SK-N-SH (cell line): ENCODE measurements around the gene LSM10. TPM values are rescaled to one million over a fixed set of nuclear protein-coding genes. Genes with fewer than 3 reads are reported as not detected.
A peak's percentile ranks its signal among the peaks of the same experiment; 100 is the strongest.

Experiments used
- CTCF ChIA-PET: fragments of 300-600, 350-600 bp; formaldehyde crosslinking; extraction: SDS; loops from one replicate; lab custom pipeline; 2021; lab: Yijun Ruan, JAX
- POLR2A ChIA-PET: fragments of 350-600 bp; sonication (Branson Sonifier 250); formaldehyde crosslinking; extraction: SDS; loops from one replicate; lab custom pipeline; 2020; ENCODE audit warnings: antibody characterized with exemption, inconsistent platforms; lab: Yijun Ruan, JAX
- DNase-seq: peaks from one replicate; pipeline ENCODE4 v3.0.0; 2012
- H2AFZ ChIP-seq: fragments of 200-600 bp; sonication (generic); 2 replicates; pipeline ENCODE4 v1.8.1; 2016; ENCODE audit warnings: antibody characterized with exemption, mild to moderate bottlenecking, low read depth
- H3F3A ChIP-seq: fragments of 200-600 bp; sonication (generic); replicated peaks from 2 replicates; pipeline ENCODE3; 2016; ENCODE audit warnings: antibody characterized with exemption, mild to moderate bottlenecking; ENCODE audit not compliant: insufficient read depth
- H3K27ac ChIP-seq, 2 experiments: fragments of 200-500 bp in 1 of 2; fragments of 200-600 bp in 1 of 2; sonication (Bioruptor generic) in 1 of 2; sonication (generic), shearing (Covaris generic) in 1 of 2; 2 replicates each; pipeline versions ENCODE4 v1.5.1 to v1.6.1; 2014 to 2016; ENCODE audit warnings: low read depth in 2 of 2, inconsistent platforms in 1 of 2, low read length in 1 of 2, mild to moderate bottlenecking in 1 of 2, mixed read lengths in 1 of 2
- H3K27me3 ChIP-seq: fragments of 200-600 bp; sonication (generic), shearing (Covaris generic); 2 replicates; pipeline ENCODE4 v1.6.1; 2016; ENCODE audit warnings: mixed run types; ENCODE audit not compliant: insufficient read depth
- H3K36me3 ChIP-seq, 2 experiments: fragments of 200-500 bp in 1 of 2; fragments of 200-600 bp in 1 of 2; sonication (Bioruptor generic) in 1 of 2; sonication (generic) in 1 of 2; replicated peaks in 1 of 2; 2 replicates each; pipeline versions ENCODE3 to v1.5.1; 2014 to 2016; ENCODE audit warnings: low read length in 1 of 2, mild to moderate bottlenecking in 1 of 2; ENCODE audit not compliant: insufficient read depth in 2 of 2, control insufficient read depth in 1 of 2
- H3K4me1 ChIP-seq, 2 experiments: fragments of 200-500 bp in 1 of 2; fragments of 200-600 bp in 1 of 2; sonication (Bioruptor generic) in 1 of 2; sonication (generic), shearing (Covaris generic) in 1 of 2; 2 replicates each; pipeline versions ENCODE4 v1.5.1 to v1.6.1; 2014 to 2016; ENCODE audit warnings: low read depth in 1 of 2, low read length in 1 of 2, mixed run types in 1 of 2; ENCODE audit not compliant: insufficient read depth in 2 of 2, control insufficient read depth in 1 of 2
- H3K4me2 ChIP-seq: fragments of 200-600 bp; sonication (generic), shearing (Covaris generic); 2 replicates; pipeline ENCODE4 v1.6.1; 2017; ENCODE audit warnings: mixed run types
- H3K4me3 ChIP-seq, 2 experiments: fragments of 200-500 bp in 1 of 2; fragments of 200-600 bp in 1 of 2; sonication (Bioruptor generic) in 1 of 2; sonication (generic), shearing (Covaris generic) in 1 of 2; 2 replicates each; pipeline versions ENCODE4 v1.5.1 to v1.8.1; 2014 to 2016; ENCODE audit warnings: low read depth in 2 of 2, inconsistent platforms in 1 of 2, low read length in 1 of 2, mild to moderate bottlenecking in 1 of 2, mixed read lengths in 1 of 2, moderate library complexity in 1 of 2
- H3K79me2 ChIP-seq: fragments of 200-600 bp; sonication (generic); 2 replicates; pipeline ENCODE4 v1.8.1; 2017; ENCODE audit warnings: mild to moderate bottlenecking; ENCODE audit not compliant: insufficient read depth
- H3K9ac ChIP-seq: fragments of 200-600 bp; sonication (generic); 2 replicates; pipeline ENCODE4 v1.6.1; 2017; ENCODE audit warnings: mixed run types
- H3K9me2 ChIP-seq: fragments of 200-600 bp; sonication (generic); 2 replicates; pipeline ENCODE4 v1.6.1; 2017; ENCODE audit warnings: mixed run types
- H3K9me3 ChIP-seq: fragments of 200-600 bp; sonication (generic); 2 replicates; pipeline ENCODE4 v1.6.1; 2017; ENCODE audit warnings: mixed run types, mild to moderate bottlenecking, moderate library complexity
- H4K20me1 ChIP-seq: fragments of 200-600 bp; sonication (generic); 2 replicates; pipeline ENCODE4 v1.6.1; 2017; ENCODE audit warnings: mild to moderate bottlenecking, mixed run types; ENCODE audit not compliant: insufficient read depth
- CHD2 ChIP-seq: fragments of 150-350 bp; IDR thresholded peaks from 2 replicates; pipeline ENCODE4 v1.6.1; 2018; ENCODE audit warnings: low read length; ENCODE audit not compliant: partially characterized antibody
- CTCF ChIP-seq: fragments of 200-600 bp; sonication (generic); IDR thresholded peaks from 2 replicates; pipeline ENCODE4 v1.6.1; 2017; ENCODE audit warnings: antibody characterized with exemption, mild to moderate bottlenecking, moderate library complexity
- ELF1 ChIP-seq: IDR thresholded peaks from 2 replicates; pipeline ENCODE4 v1.4.0; 2012
- EP300 ChIP-seq, 2 experiments: IDR thresholded peaks; 2 replicates each; pipeline versions ENCODE4 v1.4.0 to v1.6.1; 2012; ENCODE audit warnings: borderline replicate concordance in 1 of 2, low read depth in 1 of 2, low read length in 1 of 2
- EZH2phosphoT487 ChIP-seq: fragments of 200-600 bp; sonication (generic); IDR thresholded peaks from 2 replicates; pipeline ENCODE4 v1.6.1; 2017; ENCODE audit warnings: low read depth, mixed run types, mild to moderate bottlenecking, antibody characterized with exemption, moderate library complexity, borderline replicate concordance
- FOSL2 ChIP-seq: IDR thresholded peaks from 2 replicates; pipeline ENCODE4 v1.4.0; 2012; ENCODE audit warnings: low read depth, mild to moderate bottlenecking, moderate library complexity, borderline replicate concordance
- GABPA ChIP-seq: IDR thresholded peaks from 2 replicates; pipeline ENCODE4 v1.4.0; 2012; ENCODE audit warnings: low read depth, mild to moderate bottlenecking
- GATA2 ChIP-seq: sonication (generic); formaldehyde crosslinking; IDR thresholded peaks from 2 replicates; pipeline ENCODE4 v1.5.0; 2020; ENCODE audit warnings: mild to moderate bottlenecking, missing genetic modification reagents
- JUND ChIP-seq: IDR thresholded peaks from 2 replicates; pipeline ENCODE4 v1.4.0; 2012
- MAX ChIP-seq: IDR thresholded peaks from 2 replicates; pipeline ENCODE4 v1.4.0; 2012; ENCODE audit warnings: low read depth
- MEF2A ChIP-seq: IDR thresholded peaks from 2 replicates; pipeline ENCODE4 v1.4.0; 2012; ENCODE audit warnings: low read depth, borderline replicate concordance
- MXI1 ChIP-seq: IDR thresholded peaks from 2 replicates; pipeline ENCODE4 v1.6.1; 2012; ENCODE audit warnings: mild to moderate bottlenecking, low read depth, low read length, improper control_type of control experiment
- NRF1 ChIP-seq: IDR thresholded peaks from 2 replicates; pipeline ENCODE4 v1.6.1; 2012; ENCODE audit warnings: low read depth, mild to moderate bottlenecking, low read length
- POLR2AphosphoS5 ChIP-seq: IDR thresholded peaks from 2 replicates; pipeline ENCODE4 v1.6.1; 2012; ENCODE audit warnings: low read depth, low read length
- RAD21 ChIP-seq: IDR thresholded peaks from 2 replicates; pipeline ENCODE4 v1.6.1; 2012; ENCODE audit warnings: mild to moderate bottlenecking, low read length
- RCOR1 ChIP-seq: fragments of 150-350 bp; IDR thresholded peaks from 2 replicates; pipeline ENCODE4 v1.6.1; 2017; ENCODE audit warnings: antibody characterized with exemption, low read length
- RFX5 ChIP-seq: IDR thresholded peaks from 2 replicates; pipeline ENCODE4 v1.6.1; 2012; ENCODE audit warnings: mild to moderate bottlenecking, improper control_type of control experiment, low read length
- SMC3 ChIP-seq: IDR thresholded peaks from 2 replicates; pipeline ENCODE4 v1.6.1; 2012; ENCODE audit warnings: low read depth, low read length, improper control_type of control experiment
- TAF1 ChIP-seq: IDR thresholded peaks from 2 replicates; pipeline ENCODE4 v1.6.1; 2012; ENCODE audit warnings: low read depth, mild to moderate bottlenecking, low read length, moderate library complexity, borderline replicate concordance
- TEAD4 ChIP-seq: IDR thresholded peaks from 2 replicates; pipeline ENCODE4 v1.4.0; 2012; ENCODE audit warnings: mild to moderate bottlenecking, borderline replicate concordance; ENCODE audit not compliant: insufficient read depth
- USF1 ChIP-seq: IDR thresholded peaks from 2 replicates; pipeline ENCODE4 v1.4.0; 2012; ENCODE audit warnings: low read depth, borderline replicate concordance
- YY1 ChIP-seq: IDR thresholded peaks from 2 replicates; pipeline ENCODE4 v1.4.0; 2012; ENCODE audit warnings: low read depth, mild to moderate bottlenecking
- WGBS: methylation state at CpG from one replicate; pipeline ENCODE4 v1.1.6; 2017; ENCODE audit warnings: low lambda C conversion rate; 5-methylcytosine and 5-hydroxymethylcytosine counted together
- polyA plus RNA-seq, 3 experiments: library from polyadenylated mRNA; depleted of rRNA; stranded (reverse); fragments of >200 nt; gene quantifications; 2 replicates each; pipeline ENCODE4 v1.2.3, GENCODE V29; 2012

Gene LSM10
- polyA plus RNA-seq, 1 of the 3 experiments (the other 2 are of a cell fraction) = 96.8 TPM

- H3K27me3 ChIP-seq = no peaks in the 10 kb centered on the region
- no peaks in the 10 kb centered on the region for H3K9me2 ChIP-seq
- H3K27ac ChIP-seq = no peak overlapping the region
- 91% methylated on average over 4 of the region's 4 CpGs for WGBS
- no peaks in the 10 kb centered on the region for H3K9me3 ChIP-seq
- peaks cover 0 to 3% of the 10 kb centered on the region in 2 experiments; a peak in 2 of 4 replicates for H3K4me1 ChIP-seq
- no peak for DNase-seq
- ChIA-PET CTCF (interaction anchor here (1.8 kb wide), 1 partner anchor 18 kb away, joined by 5 read pairs; no protein-coding TSS in a partner anchor), POLR2A (no interaction called here)
- 0 out of 2 replicates have a peak overlapping the region, but pooled peaks have one; percentile 35 for H2AFZ ChIP-seq
- H3K9ac ChIP-seq = no peak overlapping the region
- peaks cover 8% of the 10 kb centered on the region for H3F3A ChIP-seq
- no peak overlapping the region for H3K4me3 ChIP-seq
- H3K4me2 ChIP-seq = no peak overlapping the region
- peaks cover under 1% of the 10 kb centered on the region; the same call in 1 of the 2 replicates for H3K79me2 ChIP-seq
- no peaks in the 10 kb centered on the region for H3K36me3 ChIP-seq
- no peak for TF ChIP-seq MAX
- TF ChIP-seq CHD2 = no peak
- no peak for TF ChIP-seq RAD21
- no peak for TF ChIP-seq FOSL2
- TF ChIP-seq ELF1 = no peak
- TF ChIP-seq GABPA = no peak
- no peak for TF ChIP-seq USF1
- TF ChIP-seq RFX5 = no peak
- TF ChIP-seq SMC3 = no peak
- no peak for TF ChIP-seq MXI1
- no peak for TF ChIP-seq EZH2phosphoT487
- no peak for TF ChIP-seq GATA2
- no peak for TF ChIP-seq TAF1
- no peak for TF ChIP-seq MEF2A
- no peaks in the 10 kb centered on the region for H4K20me1 ChIP-seq
Observed at GRCh38 chr1:36402504-36402890, 4.8 kb upstream of the LSM10 start.

GRCh38 chr1:36401602-36402503, 4.1 kb upstream of the LSM10 start:
- ChIA-PET CTCF (interaction anchor here (1.4 to 1.8 kb wide), 2 partner anchors 18 kb away, joined by 3 to 5 read pairs; no protein-coding TSS in a partner anchor), POLR2A (no interaction called here)
- Histone ChIP-seq H3K9me3 (no peaks in the 10 kb centered on the region), H4K20me1 (no peaks in the 10 kb centered on the region), H3K9ac (no peak overlapping the region), H3F3A (peaks cover 5% of the 10 kb centered on the region), H3K4me2 (no peak overlapping the region), H3K27me3 (no peaks in the 10 kb centered on the region), H3K27ac (no peak overlapping the region), H3K36me3 (no peaks in the 10 kb centered on the region), H3K79me2 (peaks cover 7% of the 10 kb centered on the region; the same call in 1 of the 2 replicates), H3K4me1 (peaks cover 0 to 5% of the 10 kb centered on the region in 2 experiments; a peak in 2 of 4 replicates), H2AFZ (0 out of 2 replicates have a peak overlapping the region, but pooled peaks have one; percentile 35), H3K4me3 (no peak overlapping the region), H3K9me2 (no peaks in the 10 kb centered on the region)
- WGBS = 75% methylated on average over 2 of the region's 12 CpGs
- no peak for DNase-seq
- no peak for TF ChIP-seq NRF1
- no peak for TF ChIP-seq EZH2phosphoT487
- no peak for TF ChIP-seq MAX
- TF ChIP-seq RCOR1 = no peak
- no peak for TF ChIP-seq YY1
- no peak for TF ChIP-seq FOSL2
- TF ChIP-seq JUND = no peak
- no peak for TF ChIP-seq TEAD4
- no peak for TF ChIP-seq SMC3
- no peak for TF ChIP-seq MEF2A
- no peak for TF ChIP-seq EP300 (IDR thresholded peaks at IDR 0.05; ENCODE audit: borderline replicate concordance in 1 of 2, low read depth in 1 of 2, low read length in 1 of 2)
- no peak for TF ChIP-seq USF1
- TF ChIP-seq CTCF = no peak
- no peak for TF ChIP-seq POLR2AphosphoS5
